GM18861 (cell line): ENCODE results near the gene TTBK2.

Experiments
- ATAC-seq: cut with Tn5 transposase; IDR thresholded peaks from one replicate; pipeline ENCODE4 v1.9.1; 2021; ENCODE audit not compliant: unreplicated experiment

TTBK2 gene

DNA sequence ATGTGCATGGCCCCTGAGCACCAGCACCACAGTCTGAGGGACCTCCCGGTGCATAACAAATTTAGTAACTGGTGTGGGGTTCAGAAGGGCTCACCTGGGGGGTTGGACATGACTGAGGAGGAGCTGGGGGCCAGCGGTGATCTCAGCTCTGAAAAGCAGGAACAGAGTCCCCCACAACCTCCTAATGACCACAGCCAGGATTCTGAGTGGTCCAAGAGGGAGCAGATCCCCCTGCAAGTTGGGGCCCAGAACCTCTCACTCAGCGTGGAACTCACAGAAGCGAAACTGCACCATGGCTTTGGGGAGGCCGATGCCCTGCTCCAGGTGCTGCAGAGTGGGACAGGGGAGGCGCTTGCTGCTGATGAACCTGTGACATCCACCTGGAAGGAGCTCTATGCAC, 226.6 kb downstream of the TTBK2 start:
- no peak for ATAC-seq

DNA sequence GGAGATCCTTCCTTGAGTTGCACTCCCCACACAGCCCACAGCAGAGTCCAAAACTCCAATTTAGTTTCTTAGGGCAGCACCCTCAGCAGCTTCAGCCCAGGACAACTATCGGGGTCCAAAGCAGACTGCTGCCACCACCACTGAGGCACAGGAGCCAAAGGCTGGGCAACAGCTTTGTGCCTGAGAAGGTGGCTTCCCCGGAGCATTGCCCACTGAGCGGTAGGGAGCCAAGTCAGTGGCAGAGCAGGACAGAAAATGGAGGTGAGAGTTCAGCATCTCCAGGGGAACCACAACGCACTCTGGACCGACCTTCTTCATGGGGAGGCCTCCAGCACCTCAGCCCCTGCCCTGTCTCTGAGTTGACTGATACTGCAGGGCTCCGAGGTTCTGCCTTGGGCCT, 227.1 kb downstream of the TTBK2 start:
- no peak for ATAC-seq

GRCh38 chr15:42692997-42693396, 227.6 kb downstream of the TTBK2 start:
- no peak for ATAC-seq

- no peak for ATAC-seq
These were observed 228.0 kb downstream of the TTBK2 start for GRCh38 chr15:42692536-42692935.

GRCh38 chr15:42691770-42692169, 228.8 kb downstream of the TTBK2 start:
- no peak for ATAC-seq

DNA sequence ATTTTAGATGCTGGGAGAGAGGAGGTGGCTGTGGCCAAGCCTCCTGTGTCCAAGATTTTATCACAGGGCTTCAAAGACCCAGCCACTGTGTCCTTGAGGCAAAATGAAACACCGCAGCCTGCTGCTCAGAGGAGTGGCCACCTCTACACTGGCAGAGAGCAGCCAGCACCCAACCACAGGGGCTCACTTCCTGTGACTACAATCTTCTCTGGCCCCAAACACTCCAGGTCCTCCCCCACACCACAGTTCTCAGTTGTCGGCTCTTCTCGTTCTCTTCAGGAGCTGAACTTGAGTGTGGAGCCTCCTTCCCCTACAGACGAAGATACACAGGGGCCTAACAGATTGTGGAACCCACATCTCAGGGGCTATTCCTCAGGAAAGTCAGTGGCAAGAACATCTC, 229.3 kb downstream of the TTBK2 start:
- ATAC-seq = no peak
